Mesenchymal stem cell (in vitro differentiated cells and primary cell): ENCODE results near the gene EXOC3.

ENCODE experiments used
- DNase-seq: peaks from one replicate; pipeline ENCODE4 v3.0.0-alpha.2; 2013
- H2AFZ ChIP-seq: one replicate; pipeline ENCODE4 v1.6.1; 2013; ENCODE audit warnings: low read depth, mild to moderate bottlenecking, control low read depth, inconsistent platforms, low read length, moderate library complexity
- H2AK5ac ChIP-seq: 2 replicates; pipeline ENCODE4 v1.6.1; 2013; ENCODE audit warnings: low read length, moderate library complexity, mild to moderate bottlenecking, inconsistent platforms; ENCODE audit not compliant: severe bottlenecking
- H2BK120ac ChIP-seq: one replicate; pipeline ENCODE4 v1.6.1; 2013; ENCODE audit warnings: low read depth, mild to moderate bottlenecking, inconsistent platforms, low read length, moderate library complexity
- H2BK12ac ChIP-seq, 2 experiments: one replicate each; pipeline ENCODE4 v1.6.1; 2013; ENCODE audit warnings: inconsistent platforms in 2 of 2, low read length in 2 of 2, mild to moderate bottlenecking in 2 of 2, moderate library complexity in 2 of 2, control low read depth in 1 of 2
- H2BK15ac ChIP-seq: one replicate; pipeline ENCODE4 v1.6.1; 2013; ENCODE audit warnings: mild to moderate bottlenecking, low read depth, inconsistent platforms; ENCODE audit not compliant: poor library complexity, severe bottlenecking
- H2BK5ac ChIP-seq: 2 replicates; pipeline ENCODE4 v1.6.1; 2013; ENCODE audit warnings: low read depth, mild to moderate bottlenecking, low read length, control low read depth, inconsistent platforms; ENCODE audit not compliant: poor library complexity, severe bottlenecking
- H3K14ac ChIP-seq, 2 experiments: one replicate each; pipeline ENCODE4 v1.6.1; 2013; ENCODE audit warnings: inconsistent platforms in 2 of 2, low read length in 2 of 2, control low read depth in 1 of 2, mild to moderate bottlenecking in 1 of 2, moderate library complexity in 1 of 2
- H3K18ac ChIP-seq, 2 experiments: one replicate each; pipeline ENCODE4 v1.6.1; 2013; ENCODE audit warnings: inconsistent platforms in 2 of 2, low read length in 2 of 2, control low read depth in 1 of 2, low read depth in 1 of 2, mild to moderate bottlenecking in 1 of 2
- H3K23ac ChIP-seq, 2 experiments: one replicate each; pipeline ENCODE4 v1.6.1; 2013; ENCODE audit warnings: inconsistent platforms in 2 of 2, low read length in 2 of 2, mild to moderate bottlenecking in 2 of 2, moderate library complexity in 2 of 2, control low read depth in 1 of 2
- H3K27ac ChIP-seq: 2 replicates; pipeline ENCODE4 v1.5.1; 2013; ENCODE audit warnings: mild to moderate bottlenecking, moderate library complexity, low read length, control low read depth, inconsistent platforms; ENCODE audit not compliant: poor library complexity, severe bottlenecking
- H3K27me3 ChIP-seq, 2 experiments: 2 replicates each; pipeline versions ENCODE4 v1.6.1 to v1.7.0; 2013; ENCODE audit warnings: low read length in 2 of 2, mild to moderate bottlenecking in 2 of 2, moderate library complexity in 2 of 2, control low read depth in 1 of 2, inconsistent platforms in 1 of 2; ENCODE audit not compliant: control insufficient read depth in 1 of 2, insufficient read depth in 1 of 2
- H3K36me3 ChIP-seq, 2 experiments: 2 replicates each; pipeline versions ENCODE4 v1.6.1 to v1.7.0; 2013; ENCODE audit warnings: low read length in 2 of 2, control low read depth in 1 of 2, inconsistent platforms in 1 of 2, low read depth in 1 of 2, mild to moderate bottlenecking in 1 of 2; ENCODE audit not compliant: insufficient read depth in 2 of 2, control insufficient read depth in 1 of 2
- H3K4ac ChIP-seq, 2 experiments: one replicate each; pipeline ENCODE4 v1.6.1; 2013; ENCODE audit warnings: inconsistent platforms in 2 of 2, low read length in 2 of 2, mild to moderate bottlenecking in 2 of 2, moderate library complexity in 2 of 2, control low read depth in 1 of 2, low read depth in 1 of 2
- H3K4me1 ChIP-seq: 2 replicates; pipeline ENCODE4 v1.6.1; 2013; ENCODE audit warnings: low read depth, low read length, control low read depth; ENCODE audit not compliant: control insufficient read depth, insufficient read depth
- H3K4me2 ChIP-seq: 2 replicates; pipeline ENCODE4 v1.6.1; 2013; ENCODE audit warnings: low read length, mild to moderate bottlenecking, inconsistent platforms; ENCODE audit not compliant: poor library complexity, severe bottlenecking
- H3K4me3 ChIP-seq, 2 experiments: 2 replicates each; pipeline versions ENCODE4 v1.5.1 to v1.7.0; 2013; ENCODE audit warnings: low read length in 2 of 2, mild to moderate bottlenecking in 2 of 2, control low read depth in 1 of 2, low read depth in 1 of 2; ENCODE audit not compliant: insufficient read depth in 1 of 2
- H3K79me1 ChIP-seq: replicated peaks from 2 replicates; pipeline ENCODE4 v1.6.1; 2013; ENCODE audit warnings: mild to moderate bottlenecking, control low read depth, low read length, inconsistent platforms; ENCODE audit not compliant: poor library complexity, severe bottlenecking
- H3K9ac ChIP-seq: 2 replicates; pipeline ENCODE4 v1.7.0; 2013; ENCODE audit warnings: mild to moderate bottlenecking, low read length, moderate library complexity
- H3K9me3 ChIP-seq: 2 replicates; pipeline ENCODE4 v1.7.0; 2013; ENCODE audit warnings: mild to moderate bottlenecking, low read length; ENCODE audit not compliant: control insufficient read depth
- H4K8ac ChIP-seq: one replicate; pipeline ENCODE4 v1.6.1; 2013; ENCODE audit warnings: inconsistent platforms, mild to moderate bottlenecking, low read length, moderate library complexity
- H4K91ac ChIP-seq: one replicate; pipeline ENCODE4 v1.6.1; 2013; ENCODE audit warnings: mild to moderate bottlenecking, low read length, inconsistent platforms
- WGBS: methylation state at CpG from one replicate; pipeline ENCODE4 v1.1.7; 2013; ENCODE audit warnings: mixed read lengths; 5-methylcytosine and 5-hydroxymethylcytosine counted together

The EXOC3 gene

GRCh38 chr5:439636-440035 lies 3.3 kb upstream of the EXOC3 start:
- Histone ChIP-seq H3K9ac (no peak overlapping the region), H3K14ac (no peak overlapping the region), H4K91ac (no peak overlapping the region), H2AK5ac (no peak overlapping the region), H2BK15ac (no peak overlapping the region), H3K23ac (no peak overlapping the region), H2BK5ac (no peak overlapping the region), H3K36me3 (peaks cover 2 to 9% of the 10 kb centered on the region in 2 experiments), H3K4ac (no peak overlapping the region), H3K9me3 (no peaks in the 10 kb centered on the region), H3K79me1 (peaks cover 19% of the 10 kb centered on the region), H3K18ac (no peak overlapping the region), H4K8ac (no peak overlapping the region), H2AFZ (no peak overlapping the region), H3K4me1 (peaks cover 16% of the 10 kb centered on the region), H3K27me3 (no peaks in the 10 kb centered on the region), H2BK12ac (no peak overlapping the region), H3K4me2 (no peak overlapping the region), H2BK120ac (no peak overlapping the region), H3K4me3 (no peak overlapping the region), H3K27ac (no peak overlapping the region)
- WGBS = 85% methylated on average over 14 of the region's 14 CpGs
- DNase-seq = no peak

- Histone ChIP-seq H3K23ac (no peak overlapping the region), H4K91ac (no peak overlapping the region), H2AK5ac (no peak overlapping the region), H3K9ac (no peak overlapping the region), H2BK12ac (peak overlapping the region in 1 of 2 experiments; percentile 29), H2BK5ac (no peak overlapping the region), H4K8ac (no peak overlapping the region), H3K79me1 (peaks cover 25% of the 10 kb centered on the region), H3K4ac (no peak overlapping the region), H3K27me3 (no peaks in the 10 kb centered on the region), H3K4me3 (no peak overlapping the region), H3K4me1 (peaks cover 17% of the 10 kb centered on the region), H3K18ac (no peak overlapping the region), H2BK120ac (no peak overlapping the region), H2AFZ (no peak overlapping the region), H3K9me3 (no peaks in the 10 kb centered on the region), H3K4me2 (no peak overlapping the region), H2BK15ac (peak overlapping the region; percentile 0), H3K36me3 (peaks cover 0 to 11% of the 10 kb centered on the region in 2 experiments), H3K27ac (no peak overlapping the region), H3K14ac (no peak overlapping the region)
- no peak for DNase-seq
- WGBS = 89% methylated on average over 18 of the region's 18 CpGs
Measured at GRCh38 chr5:440401-441201, 2.4 kb upstream of the EXOC3 start.

- Histone ChIP-seq H2BK12ac (peak overlapping the region in 1 of 2 experiments; percentile 78), H3K14ac (peak overlapping the region in 1 of 2 experiments; percentile 76), H3K36me3 (peaks cover 11 to 18% of the 10 kb centered on the region in 2 experiments), H3K9ac (peak overlapping the region; percentile 92), H2BK5ac (no peak overlapping the region), H3K4me1 (peaks cover 20% of the 10 kb centered on the region), H3K27ac (no peak overlapping the region), H3K23ac (no peak overlapping the region), H4K91ac (no peak overlapping the region), H3K4me3 (peak overlapping the region; percentile 93 to 99), H2AK5ac (peak overlapping the region; percentile 11), H2BK15ac (no peak overlapping the region), H4K8ac (no peak overlapping the region), H3K79me1 (peaks cover 27% of the 10 kb centered on the region), H3K4ac (peak overlapping the region; percentile 79 to 93), H3K9me3 (no peaks in the 10 kb centered on the region), H3K18ac (peak overlapping the region in 1 of 2 experiments; percentile 69), H2AFZ (no peak overlapping the region), H3K4me2 (peak overlapping the region; percentile 98), H3K27me3 (no peaks in the 10 kb centered on the region), H2BK120ac (no peak overlapping the region)
- no peak for DNase-seq
- WGBS = 86% methylated on average over 5 of the region's 5 CpGs
Measured at GRCh38 chr5:441996-442334, 1.0 kb upstream of the EXOC3 start.

- no peak overlapping the region for H2BK120ac ChIP-seq
- no peak for DNase-seq
- H2BK5ac ChIP-seq = no peak overlapping the region
- H3K27me3 ChIP-seq = no peaks in the 10 kb centered on the region
- peak overlapping the region; percentile 2 for H2BK15ac ChIP-seq
- peak overlapping the region in 1 of 2 experiments; percentile 86 for H3K23ac ChIP-seq
- peak overlapping the region; percentile 92 for H3K9ac ChIP-seq
- peak overlapping the region in 1 of 2 experiments; percentile 88 for H3K14ac ChIP-seq
- 24% methylated on average over 38 of the region's 62 CpGs for WGBS
- H3K9me3 ChIP-seq = no peaks in the 10 kb centered on the region
- peak overlapping the region; percentile 93 to 99 for H3K4me3 ChIP-seq
- H3K18ac ChIP-seq = peak overlapping the region; percentile 61 to 73
- peaks cover 26 to 31% of the 10 kb centered on the region in 2 experiments for H3K36me3 ChIP-seq
- peak overlapping the region; percentile 91 for H4K8ac ChIP-seq
- H3K4me1 ChIP-seq = peaks cover 20% of the 10 kb centered on the region
- H3K4me2 ChIP-seq = peak overlapping the region; percentile 91
- peak overlapping the region in 1 of 2 experiments; percentile 45 for H2BK12ac ChIP-seq
- peak overlapping the region; percentile 83 to 86 for H3K4ac ChIP-seq
- peak overlapping the region; percentile 87 for H4K91ac ChIP-seq
- no peak overlapping the region for H3K27ac ChIP-seq
- peak overlapping the region; percentile 83 for H2AFZ ChIP-seq
- peaks cover 42% of the 10 kb centered on the region for H3K79me1 ChIP-seq
- H2AK5ac ChIP-seq = no peak overlapping the region
Measured at GRCh38 chr5:443239-444151, 519 bp downstream of the EXOC3 start.
